ENCODE data around the gene CCDC93.

CCDC93 gene

GRCh38 chr2:117976581-117976980, 37.3 kb downstream of the CCDC93 start:
- H3K4me2 ChIP-seq (ENCODE audit: low read length) = no peak overlapping the region
- no peaks in the 10 kb centered on the region for H3K9me3 ChIP-seq (ENCODE audit: insufficient read depth, low read length)
- H3K9ac ChIP-seq (ENCODE audit: low read length) = no peak overlapping the region
- no peak for TF ChIP-seq CTCF (IDR thresholded peaks at IDR 0.05; ENCODE audit: low read depth, low read length)
- no peak for TF ChIP-seq EZH2phosphoT487 (IDR thresholded peaks at IDR 0.05; ENCODE audit: low read depth)
- no peak overlapping the region for H3K4me3 ChIP-seq (ENCODE audit: low read length)
- H3K4me1 ChIP-seq (ENCODE audit: low read length) = peaks cover 10% of the 10 kb centered on the region
- H3K36me3 ChIP-seq (replicated peaks; ENCODE audit: low read depth, low read length) = peaks cover 35% of the 10 kb centered on the region
- H3K27me3 ChIP-seq (ENCODE audit: low read depth, low read length) = no peaks in the 10 kb centered on the region
- no peak overlapping the region for H2AFZ ChIP-seq (ENCODE audit: low read depth, low read length)
- no peaks in the 10 kb centered on the region for H3K79me2 ChIP-seq (ENCODE audit: low read length)
- H4K20me1 ChIP-seq (ENCODE audit: insufficient read depth, low read length) = 0 out of 2 replicates have a peak, but pooled peaks cover under 1% of the 10 kb centered on the region
- no peak overlapping the region for H3K27ac ChIP-seq (ENCODE audit: low read length)

GRCh38 chr2:117973498-117974082, 40.3 kb downstream of the CCDC93 start:
- H3K4me1 ChIP-seq (ENCODE audit: low read length) = peaks cover 10% of the 10 kb centered on the region
- no peak overlapping the region for H3K27ac ChIP-seq (ENCODE audit: low read length)
- H4K20me1 ChIP-seq (ENCODE audit: insufficient read depth, low read length) = 0 out of 2 replicates have a peak, but pooled peaks cover 3% of the 10 kb centered on the region
- H3K9me3 ChIP-seq (ENCODE audit: insufficient read depth, low read length) = no peaks in the 10 kb centered on the region
- H3K27me3 ChIP-seq (ENCODE audit: low read depth, low read length) = no peaks in the 10 kb centered on the region
- no peak overlapping the region for H3K4me3 ChIP-seq (ENCODE audit: low read length)
- no peak overlapping the region for H3K9ac ChIP-seq (ENCODE audit: low read length)
- TF ChIP-seq CTCF (IDR thresholded peaks at IDR 0.05; ENCODE audit: low read depth, low read length) (no peak), EZH2phosphoT487 (IDR thresholded peaks at IDR 0.05; ENCODE audit: low read depth) (no peak)
- H2AFZ ChIP-seq (ENCODE audit: low read depth, low read length) = no peak overlapping the region
- H3K36me3 ChIP-seq (replicated peaks; ENCODE audit: low read depth, low read length) = peaks cover 41% of the 10 kb centered on the region
- H3K79me2 ChIP-seq (ENCODE audit: low read length) = no peaks in the 10 kb centered on the region
- no peak overlapping the region for H3K4me2 ChIP-seq (ENCODE audit: low read length)

GRCh38 chr2:117972476-117973123, 41.3 kb downstream of the CCDC93 start:
- H3K36me3 ChIP-seq (replicated peaks; ENCODE audit: low read depth, low read length) = peaks cover 39% of the 10 kb centered on the region
- no peaks in the 10 kb centered on the region for H3K27me3 ChIP-seq (ENCODE audit: low read depth, low read length)
- 0 out of 2 replicates have a peak, but pooled peaks cover 3% of the 10 kb centered on the region for H4K20me1 ChIP-seq (ENCODE audit: insufficient read depth, low read length)
- no peak overlapping the region for H3K4me3 ChIP-seq (ENCODE audit: low read length)
- peaks cover 15% of the 10 kb centered on the region for H3K4me1 ChIP-seq (ENCODE audit: low read length)
- H3K9ac ChIP-seq (ENCODE audit: low read length) = no peak overlapping the region
- no peak overlapping the region for H3K27ac ChIP-seq (ENCODE audit: low read length)
- no peak overlapping the region for H2AFZ ChIP-seq (ENCODE audit: low read depth, low read length)
- TF ChIP-seq EZH2phosphoT487 (IDR thresholded peaks at IDR 0.05; ENCODE audit: low read depth) = no peak
- TF ChIP-seq CTCF (IDR thresholded peaks at IDR 0.05; ENCODE audit: low read depth, low read length) = no peak
- no peak overlapping the region for H3K4me2 ChIP-seq (ENCODE audit: low read length)
- H3K9me3 ChIP-seq (ENCODE audit: insufficient read depth, low read length) = no peaks in the 10 kb centered on the region
- no peaks in the 10 kb centered on the region for H3K79me2 ChIP-seq (ENCODE audit: low read length)

- Histone ChIP-seq H3K27ac (ENCODE audit: low read length) (no peak overlapping the region), H3K79me2 (ENCODE audit: low read length) (no peaks in the 10 kb centered on the region), H3K36me3 (replicated peaks; ENCODE audit: low read depth, low read length) (peaks cover 31% of the 10 kb centered on the region), H3K4me1 (ENCODE audit: low read length) (peaks cover 5% of the 10 kb centered on the region; the same call in 1 of the 2 replicates), H3K4me2 (ENCODE audit: low read length) (no peak overlapping the region), H4K20me1 (ENCODE audit: insufficient read depth, low read length) (0 out of 2 replicates have a peak, but pooled peaks cover 3% of the 10 kb centered on the region), H3K27me3 (ENCODE audit: low read depth, low read length) (no peaks in the 10 kb centered on the region), H3K9ac (ENCODE audit: low read length) (no peak overlapping the region), H3K9me3 (ENCODE audit: insufficient read depth, low read length) (no peaks in the 10 kb centered on the region), H3K4me3 (ENCODE audit: low read length) (no peak overlapping the region), H2AFZ (ENCODE audit: low read depth, low read length) (no peak overlapping the region)
- TF ChIP-seq EZH2phosphoT487 (IDR thresholded peaks at IDR 0.05; ENCODE audit: low read depth) = no peak
- TF ChIP-seq CTCF (IDR thresholded peaks at IDR 0.05; ENCODE audit: low read depth, low read length) = no peak
Measured at GRCh38 chr2:117968722-117969121, 45.1 kb downstream of the CCDC93 start.

Data from OCI-LY3 (cell line).